Heart left ventricle (tissue), 13 donors: Measurements from ENCODE around the gene CCDC8.

ENCODE experiments used
- POLR2A ChIP-seq, 2 donors: fragments of 450-650 bp; IDR thresholded peaks; one replicate each; pipeline ENCODE4 v1.6.1; 2017; ENCODE audit warnings: antibody characterized with exemption in 2 of 2, mild to moderate bottlenecking in 2 of 2, moderate library complexity in 2 of 2
- TF ChIP-seq, protein P1 (sequence below), 12 donors: fragments of 200-600 bp; sonication (generic) in 4 of 12; IDR thresholded peaks; one replicate each; pipeline versions ENCODE4 v1.5.0 to v1.8.0; 2018 to 2022; ENCODE audit warnings: antibody characterized with exemption in 12 of 12, mild to moderate bottlenecking in 5 of 12
- donor health status: ischemic (EF 13 %, LVEDD 7.1; RV severe dilation, severe dysfunction).
- donor health status: DM: no; HTN: yes; CAD: no.
- donor health status: DM: no; HTN: no; CAD: no.
- donor health status: ischemic (EF 25% LVEDD 6.9; RV normal size, moderate dysfunction).
- donor health status: ischemic (EF 25% LVEDD 5.7; RV mildly dilated, moderate dysfunction).
- donor health status: ischemic (EF 35%, LVEDD 5.7; RV mildly dilated, moderate dysfunction).
- donor health status: nonischemic (EF 11% LVEDD 7.7; RV severe dilation, severe dysfunction).
- donor health status: DM: yes; HTN: yes; CAD: no.
- donor health status: PGD.
- donor health status: ischemic (EF 29% LVEDD 5.4; RV normal size, mild dysfunction).
- donor health status: nonischemic (EF 23%, LVEDD 6.1; RV moderate dilation, normal function).

DNA sequence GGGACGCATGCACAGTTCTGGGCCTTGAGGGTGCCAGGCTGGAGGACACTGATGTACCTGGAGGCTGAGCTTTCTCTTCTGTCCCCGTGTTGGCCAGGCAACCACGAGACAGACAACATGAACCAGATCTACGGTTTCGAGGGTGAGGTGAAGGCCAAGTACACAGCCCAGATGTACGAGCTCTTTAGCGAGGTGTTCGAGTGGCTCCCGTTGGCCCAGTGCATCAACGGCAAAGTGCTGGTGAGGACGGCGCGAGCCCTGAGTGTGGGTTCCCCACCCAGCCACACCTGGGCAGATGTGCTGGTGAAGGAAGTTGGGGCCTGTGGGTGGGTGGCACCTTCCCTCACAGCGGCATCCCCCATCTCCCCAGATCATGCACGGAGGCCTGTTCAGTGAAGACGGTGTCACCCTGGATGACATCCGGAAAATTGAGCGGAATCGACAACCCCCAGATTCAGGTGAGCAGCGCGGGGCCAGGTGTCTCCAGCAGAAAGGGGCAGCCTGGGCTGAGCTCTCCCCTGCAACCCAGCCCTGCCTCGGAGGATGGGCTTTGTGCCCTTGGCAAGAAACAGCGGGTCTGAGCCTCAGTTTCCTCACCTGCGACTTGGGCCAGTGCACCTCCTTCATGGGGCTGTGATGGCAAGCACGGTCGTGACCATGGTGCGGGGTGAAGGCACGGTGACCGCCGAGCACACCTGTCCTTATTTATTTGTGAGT, 26.2 kb downstream of the CCDC8 start:
- TF ChIP-seq, protein P1, sequence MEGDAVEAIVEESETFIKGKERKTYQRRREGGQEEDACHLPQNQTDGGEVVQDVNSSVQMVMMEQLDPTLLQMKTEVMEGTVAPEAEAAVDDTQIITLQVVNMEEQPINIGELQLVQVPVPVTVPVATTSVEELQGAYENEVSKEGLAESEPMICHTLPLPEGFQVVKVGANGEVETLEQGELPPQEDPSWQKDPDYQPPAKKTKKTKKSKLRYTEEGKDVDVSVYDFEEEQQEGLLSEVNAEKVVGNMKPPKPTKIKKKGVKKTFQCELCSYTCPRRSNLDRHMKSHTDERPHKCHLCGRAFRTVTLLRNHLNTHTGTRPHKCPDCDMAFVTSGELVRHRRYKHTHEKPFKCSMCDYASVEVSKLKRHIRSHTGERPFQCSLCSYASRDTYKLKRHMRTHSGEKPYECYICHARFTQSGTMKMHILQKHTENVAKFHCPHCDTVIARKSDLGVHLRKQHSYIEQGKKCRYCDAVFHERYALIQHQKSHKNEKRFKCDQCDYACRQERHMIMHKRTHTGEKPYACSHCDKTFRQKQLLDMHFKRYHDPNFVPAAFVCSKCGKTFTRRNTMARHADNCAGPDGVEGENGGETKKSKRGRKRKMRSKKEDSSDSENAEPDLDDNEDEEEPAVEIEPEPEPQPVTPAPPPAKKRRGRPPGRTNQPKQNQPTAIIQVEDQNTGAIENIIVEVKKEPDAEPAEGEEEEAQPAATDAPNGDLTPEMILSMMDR (IDR thresholded peaks at IDR 0.05) = no peak
- no peak for TF ChIP-seq POLR2A (IDR thresholded peaks at IDR 0.05)
